GM12875 (cell line): ENCODE measurements around the gene PRKCZ.

ENCODE experiments used
- H3K4me3 ChIP-seq: one replicate; pipeline ENCODE4 v1.5.1; 2011; ENCODE audit warnings: low read depth, low read length, control low read depth
- CTCF ChIP-seq: IDR thresholded peaks from 2 replicates; pipeline ENCODE4 v1.5.1; 2011; ENCODE audit warnings: low read depth, mild to moderate bottlenecking, control low read depth, inconsistent platforms, low read length, moderate library complexity, borderline replicate concordance; ENCODE audit not compliant: insufficient read depth

PRKCZ gene

GRCh38 chr1:2166254-2166653 lies 116.0 kb downstream of the PRKCZ start:
- TF ChIP-seq CTCF, result no peak
- H3K4me3 ChIP-seq, result no peak overlapping the region

GRCh38 chr1:2166695-2167094 lies 116.5 kb downstream of the PRKCZ start:
- TF ChIP-seq CTCF, result no peak

GRCh38 chr1:2168090-2168489 lies 117.9 kb downstream of the PRKCZ start:
- H3K4me3 ChIP-seq, result no peak overlapping the region
- TF ChIP-seq CTCF, result no peak

More at GRCh38 chr1:2166695-2167094, 116.5 kb downstream of the PRKCZ start:
- H3K4me3 ChIP-seq, result no peak overlapping the region

DNA sequence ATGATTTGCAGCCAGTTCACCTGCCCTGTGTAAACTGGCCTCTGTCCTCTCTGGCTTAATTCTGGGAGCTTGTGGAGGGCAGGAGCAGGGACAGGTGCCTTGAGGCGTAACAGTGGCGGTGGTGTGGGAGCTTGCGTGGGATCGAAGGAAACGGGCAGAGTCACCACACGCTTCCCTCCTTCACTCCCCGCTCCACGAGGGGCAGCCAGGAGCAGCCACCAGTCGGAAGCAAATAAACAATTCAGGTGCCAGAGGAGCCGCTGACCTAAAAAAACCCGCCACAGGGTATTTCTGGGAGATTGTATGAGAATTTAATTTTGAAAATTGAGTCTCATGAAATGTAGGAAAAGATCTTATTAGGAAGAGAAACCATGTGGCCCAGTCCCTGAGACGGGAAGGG lies 118.3 kb downstream of the PRKCZ start:
- no peak overlapping the region for H3K4me3 ChIP-seq
- no peak for TF ChIP-seq CTCF

GRCh38 chr1:2169200-2169836 lies 119.1 kb downstream of the PRKCZ start:
- no peak overlapping the region for H3K4me3 ChIP-seq
- no peak for TF ChIP-seq CTCF

GRCh38 chr1:2170211-2170610 lies 120.0 kb downstream of the PRKCZ start:
- TF ChIP-seq CTCF, result no peak

DNA sequence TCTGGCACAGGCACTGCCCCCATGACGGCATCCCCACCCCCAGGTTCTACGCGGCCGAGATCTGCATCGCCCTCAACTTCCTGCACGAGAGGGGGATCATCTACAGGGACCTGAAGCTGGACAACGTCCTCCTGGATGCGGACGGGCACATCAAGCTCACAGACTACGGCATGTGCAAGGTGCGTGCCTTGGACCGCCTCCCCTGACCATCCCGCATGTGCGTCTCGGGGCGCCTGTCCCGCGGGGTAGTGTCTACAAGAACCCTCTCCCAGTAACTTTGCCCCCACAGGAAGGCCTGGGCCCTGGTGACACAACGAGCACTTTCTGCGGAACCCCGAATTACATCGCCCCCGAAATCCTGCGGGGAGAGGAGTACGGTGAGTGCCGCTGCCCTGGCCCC lies 121.8 kb downstream of the PRKCZ start:
- H3K4me3 ChIP-seq, result no peak overlapping the region

More at GRCh38 chr1:2170211-2170610, 120.0 kb downstream of the PRKCZ start:
- H3K4me3 ChIP-seq, result no peak overlapping the region

More for the DNA sequence above, 121.8 kb downstream of the PRKCZ start:
- no peak for TF ChIP-seq CTCF
